ENCODE results near the gene CEP170B.
A peak's percentile ranks its signal among the peaks of the same experiment; 100 is the strongest.

The CEP170B gene

DNA sequence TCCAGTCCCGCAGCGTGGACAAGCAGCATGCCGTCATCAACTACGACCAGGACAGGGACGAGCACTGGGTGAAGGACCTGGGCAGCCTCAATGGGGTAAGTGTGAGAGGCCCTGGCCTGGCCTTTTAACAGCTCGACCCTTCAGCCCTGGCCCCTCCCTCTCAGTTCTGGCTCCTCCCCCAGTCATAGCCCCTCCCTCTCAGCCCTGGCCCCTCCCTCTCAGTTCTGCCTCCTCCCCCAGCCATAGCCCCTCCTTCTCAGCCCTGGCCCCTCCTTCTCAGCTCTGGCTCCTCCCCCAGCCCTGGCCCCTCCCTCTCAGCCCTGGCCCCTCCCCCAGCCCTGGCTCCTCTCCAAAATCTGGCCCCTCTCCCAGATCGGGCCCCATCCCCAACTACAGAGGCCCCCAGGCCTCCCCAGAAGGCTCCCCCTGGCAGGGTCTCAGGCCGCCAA lies 11.2 kb downstream of the CEP170B start:
- Histone ChIP-seq H3K36me3 (ENCODE audit: control insufficient read depth in 1 of 2, insufficient read depth in 2 of 2, low read length in 2 of 2) (peaks cover 32 to 41% of the 10 kb centered on the region in 2 experiments), H3K79me1 (ENCODE audit: low read length) (peaks cover 2% of the 10 kb centered on the region), H2BK120ac (ENCODE audit: insufficient read depth, low read length, poor library complexity) (no peak overlapping the region), H3K4me3 (ENCODE audit: low read depth, low read length) (no peak overlapping the region), H3K27me3 (ENCODE audit: insufficient read depth, low read length) (no peaks in the 10 kb centered on the region), H3K79me2 (ENCODE audit: control insufficient read depth, insufficient read depth, low read length, poor library complexity) (peaks cover 1% of the 10 kb centered on the region), H3K27ac (ENCODE audit: low read depth, low read length) (no peak overlapping the region), H3K23ac (ENCODE audit: low read length) (no peak overlapping the region), H4K91ac (ENCODE audit: low read depth, low read length) (no peak overlapping the region), H2BK5ac (ENCODE audit: low read depth, low read length, poor library complexity) (no peak overlapping the region), H4K8ac (ENCODE audit: low read depth, low read length) (no peak overlapping the region), H3K9me3 (ENCODE audit: insufficient read depth, low read depth, low read length) (peaks cover 18% of the 10 kb centered on the region), H3K18ac (ENCODE audit: low read length) (no peak overlapping the region), H2AK5ac (ENCODE audit: low read length) (no peak overlapping the region), H3K4me1 (ENCODE audit: control insufficient read depth in 1 of 2, insufficient read depth in 2 of 2, low read length in 2 of 2) (peaks cover 7 to 12% of the 10 kb centered on the region in 2 experiments), H4K12ac (ENCODE audit: low read depth, low read length) (no peak overlapping the region), H3K9ac (ENCODE audit: low read length) (no peak overlapping the region), H3K14ac (ENCODE audit: low read length) (no peak overlapping the region), H2BK12ac (ENCODE audit: low read length) (no peak overlapping the region), H3K4me2 (ENCODE audit: low read length) (no peak overlapping the region), H3K4ac (ENCODE audit: low read depth, low read length) (no peak overlapping the region), H2AFZ (ENCODE audit: insufficient read depth, low read length, poor library complexity) (no peak overlapping the region)
- no CpG with 5 or more reads among the region's 8 CpGs for WGBS (ENCODE audit: extremely low coverage, insufficient coverage, insufficient read length)
- DNase-seq, result peak; percentile 28 to 51

DNA sequence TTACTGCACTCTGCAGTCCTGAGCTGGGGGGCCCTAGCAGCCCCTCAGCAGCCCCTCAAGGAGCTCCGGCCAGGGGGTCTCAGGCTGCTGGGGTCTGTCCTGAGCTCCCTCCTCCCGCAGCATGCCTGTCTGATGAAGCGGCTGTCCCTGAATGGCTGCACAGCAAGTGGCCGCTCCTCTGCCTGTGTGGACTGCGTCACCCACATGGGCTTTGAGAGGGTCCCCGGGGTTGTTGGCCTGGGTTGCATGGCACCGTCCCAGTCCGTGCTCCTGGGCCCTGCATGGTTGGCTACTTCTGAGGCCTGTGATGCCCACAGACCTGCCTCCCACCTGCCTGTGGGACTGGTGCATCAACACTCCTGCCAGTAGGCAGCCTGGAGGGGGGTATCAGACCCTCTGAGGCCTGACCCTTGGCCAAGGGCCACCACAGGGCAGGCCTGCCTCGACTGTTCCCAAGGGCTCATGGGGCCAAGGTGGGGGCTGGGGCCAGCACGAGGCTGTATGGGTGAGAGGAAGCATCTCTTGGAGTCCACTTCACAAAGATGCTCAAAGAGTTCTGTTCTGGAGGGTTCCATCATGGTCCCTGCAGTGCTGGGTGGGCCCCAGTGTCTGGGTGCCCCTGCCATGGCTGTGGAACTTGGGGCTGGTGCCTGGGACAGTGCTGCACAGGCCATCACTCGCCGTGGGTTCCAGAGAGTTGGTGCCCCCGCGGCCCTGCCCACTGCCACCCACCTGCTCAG lies 12.2 kb downstream of the CEP170B start:
- Histone ChIP-seq H3K27ac (ENCODE audit: low read depth, low read length) (no peak overlapping the region), H2BK120ac (ENCODE audit: insufficient read depth, low read length, poor library complexity) (no peak overlapping the region), H3K23ac (ENCODE audit: low read length) (no peak overlapping the region), H3K36me3 (ENCODE audit: control insufficient read depth in 1 of 2, insufficient read depth in 2 of 2, low read length in 2 of 2) (peaks cover 32 to 38% of the 10 kb centered on the region in 2 experiments), H2BK12ac (ENCODE audit: low read length) (no peak overlapping the region), H3K4me1 (ENCODE audit: control insufficient read depth in 1 of 2, insufficient read depth in 2 of 2, low read length in 2 of 2) (peaks cover 7 to 10% of the 10 kb centered on the region in 2 experiments), H4K91ac (ENCODE audit: low read depth, low read length) (no peak overlapping the region), H3K18ac (ENCODE audit: low read length) (no peak overlapping the region), H3K4ac (ENCODE audit: low read depth, low read length) (no peak overlapping the region), H3K4me2 (ENCODE audit: low read length) (no peak overlapping the region), H2AK5ac (ENCODE audit: low read length) (no peak overlapping the region), H3K27me3 (ENCODE audit: insufficient read depth, low read length) (no peaks in the 10 kb centered on the region), H3K9me3 (ENCODE audit: insufficient read depth, low read depth, low read length) (peaks cover 11% of the 10 kb centered on the region), H3K79me1 (ENCODE audit: low read length) (peaks cover 2% of the 10 kb centered on the region), H3K79me2 (ENCODE audit: control insufficient read depth, insufficient read depth, low read length, poor library complexity) (peaks cover 1% of the 10 kb centered on the region), H3K14ac (ENCODE audit: low read length) (no peak overlapping the region), H2AFZ (ENCODE audit: insufficient read depth, low read length, poor library complexity) (no peak overlapping the region), H4K8ac (ENCODE audit: low read depth, low read length) (no peak overlapping the region), H4K12ac (ENCODE audit: low read depth, low read length) (no peak overlapping the region), H2BK5ac (ENCODE audit: low read depth, low read length, poor library complexity) (no peak overlapping the region), H3K4me3 (ENCODE audit: low read depth, low read length) (no peak overlapping the region), H3K9ac (ENCODE audit: low read length) (no peak overlapping the region)
- WGBS (ENCODE audit: extremely low coverage, insufficient coverage, insufficient read length), result no CpG with 5 or more reads among the region's 14 CpGs
- no peak for DNase-seq

DNA sequence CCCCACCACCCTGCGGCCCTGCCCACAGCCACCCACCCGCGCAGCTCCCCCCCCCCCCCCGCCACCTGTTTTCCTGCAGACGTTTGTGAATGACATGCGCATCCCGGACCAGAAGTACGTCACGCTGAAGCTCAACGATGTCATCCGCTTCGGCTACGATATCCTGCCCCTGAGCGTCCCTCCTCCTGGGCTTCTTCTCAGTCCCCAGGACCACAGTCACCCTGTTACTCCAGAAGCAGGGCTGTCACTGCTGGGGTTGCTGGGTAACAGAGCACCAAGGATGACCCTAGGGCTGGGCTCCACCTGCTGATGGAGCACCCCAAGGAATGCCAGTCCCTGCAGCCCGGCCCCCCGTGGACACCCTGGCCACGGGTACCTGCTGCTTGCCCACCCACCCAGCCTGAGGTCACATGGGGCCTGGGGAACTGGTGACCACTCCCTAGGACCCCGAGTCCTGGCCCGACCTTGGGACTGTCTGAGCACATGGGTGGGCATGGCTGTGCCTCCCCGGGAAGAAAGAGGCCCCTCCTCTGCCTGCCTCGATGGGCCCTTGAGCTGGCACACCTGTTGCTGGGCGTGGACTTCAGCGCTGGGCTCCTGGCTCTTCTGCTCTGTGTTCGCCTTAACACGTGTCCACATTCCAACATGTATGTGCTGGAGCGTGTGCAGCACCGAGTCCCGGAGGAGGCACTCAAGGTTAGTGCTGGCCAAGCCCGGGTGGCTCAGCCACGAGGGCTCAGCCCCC lies 12.9 kb downstream of the CEP170B start:
- Histone ChIP-seq H3K27ac (ENCODE audit: low read depth, low read length) (no peak overlapping the region), H4K8ac (ENCODE audit: low read depth, low read length) (no peak overlapping the region), H3K9ac (ENCODE audit: low read length) (no peak overlapping the region), H2BK120ac (ENCODE audit: insufficient read depth, low read length, poor library complexity) (no peak overlapping the region), H2AK5ac (ENCODE audit: low read length) (no peak overlapping the region), H3K4me3 (ENCODE audit: low read depth, low read length) (no peak overlapping the region), H2BK5ac (ENCODE audit: low read depth, low read length, poor library complexity) (no peak overlapping the region), H3K36me3 (ENCODE audit: control insufficient read depth in 1 of 2, insufficient read depth in 2 of 2, low read length in 2 of 2) (peaks cover 38 to 42% of the 10 kb centered on the region in 2 experiments), H3K9me3 (ENCODE audit: insufficient read depth, low read depth, low read length) (peaks cover 9% of the 10 kb centered on the region), H3K4me2 (ENCODE audit: low read length) (no peak overlapping the region), H3K18ac (ENCODE audit: low read length) (no peak overlapping the region), H3K79me2 (ENCODE audit: control insufficient read depth, insufficient read depth, low read length, poor library complexity) (peaks cover 1% of the 10 kb centered on the region), H4K91ac (ENCODE audit: low read depth, low read length) (no peak overlapping the region), H2AFZ (ENCODE audit: insufficient read depth, low read length, poor library complexity) (no peak overlapping the region), H3K27me3 (ENCODE audit: insufficient read depth, low read length) (no peaks in the 10 kb centered on the region), H3K23ac (ENCODE audit: low read length) (no peak overlapping the region), H3K14ac (ENCODE audit: low read length) (no peak overlapping the region), H3K4ac (ENCODE audit: low read depth, low read length) (no peak overlapping the region), H3K4me1 (ENCODE audit: control insufficient read depth in 1 of 2, insufficient read depth in 2 of 2, low read length in 2 of 2) (peaks cover 2 to 7% of the 10 kb centered on the region in 2 experiments), H4K12ac (ENCODE audit: low read depth, low read length) (no peak overlapping the region), H3K79me1 (ENCODE audit: low read length) (peaks cover 2% of the 10 kb centered on the region), H2BK12ac (ENCODE audit: low read length) (no peak overlapping the region)
- WGBS (ENCODE audit: extremely low coverage, insufficient coverage, insufficient read length), result no CpG with 5 or more reads among the region's 30 CpGs
- no peak for DNase-seq

DNA sequence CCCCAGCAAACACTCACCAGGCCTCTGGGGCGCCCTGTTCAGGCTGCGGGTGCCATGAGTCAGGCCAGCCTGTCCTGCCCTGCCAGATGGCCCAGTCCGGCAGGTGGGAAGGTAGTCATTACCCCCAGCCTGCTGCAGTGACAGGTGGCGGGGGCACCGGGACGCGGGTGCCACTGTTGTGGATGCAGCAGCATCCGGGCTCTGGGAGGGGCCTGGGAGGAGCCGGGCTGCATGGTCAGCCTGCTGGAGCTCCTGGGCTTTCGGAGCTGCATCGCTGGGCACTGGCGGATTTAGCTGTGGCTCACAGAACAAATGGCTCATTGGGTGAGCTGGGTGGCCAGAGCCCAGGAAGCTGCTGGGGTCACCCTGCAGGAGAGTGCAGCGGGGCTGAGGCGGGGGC lies 13.5 kb downstream of the CEP170B start:
- peak; percentile 77 to 82 for DNase-seq
- Histone ChIP-seq H3K79me2 (ENCODE audit: control insufficient read depth, insufficient read depth, low read length, poor library complexity) (no peaks in the 10 kb centered on the region), H3K79me1 (ENCODE audit: low read length) (no peaks in the 10 kb centered on the region), H3K27me3 (ENCODE audit: insufficient read depth, low read length) (no peaks in the 10 kb centered on the region), H3K4me2 (ENCODE audit: low read length) (no peak overlapping the region), H2BK120ac (ENCODE audit: insufficient read depth, low read length, poor library complexity) (no peak overlapping the region), H4K8ac (ENCODE audit: low read depth, low read length) (no peak overlapping the region), H3K36me3 (ENCODE audit: control insufficient read depth in 1 of 2, insufficient read depth in 2 of 2, low read length in 2 of 2) (peaks cover 44 to 48% of the 10 kb centered on the region in 2 experiments), H3K27ac (ENCODE audit: low read depth, low read length) (no peak overlapping the region), H3K4me3 (ENCODE audit: low read depth, low read length) (no peak overlapping the region), H3K23ac (ENCODE audit: low read length) (no peak overlapping the region), H2BK5ac (ENCODE audit: low read depth, low read length, poor library complexity) (no peak overlapping the region), H3K4ac (ENCODE audit: low read depth, low read length) (no peak overlapping the region), H2AFZ (ENCODE audit: insufficient read depth, low read length, poor library complexity) (no peak overlapping the region), H3K14ac (ENCODE audit: low read length) (no peak overlapping the region), H2BK12ac (ENCODE audit: low read length) (no peak overlapping the region), H4K12ac (ENCODE audit: low read depth, low read length) (no peak overlapping the region), H3K9ac (ENCODE audit: low read length) (no peak overlapping the region), H3K9me3 (ENCODE audit: insufficient read depth, low read depth, low read length) (peaks cover 9% of the 10 kb centered on the region), H3K4me1 (ENCODE audit: control insufficient read depth in 1 of 2, insufficient read depth in 2 of 2, low read length in 2 of 2) (peaks cover 0 to 3% of the 10 kb centered on the region in 2 experiments), H4K91ac (ENCODE audit: low read depth, low read length) (no peak overlapping the region), H3K18ac (ENCODE audit: low read length) (no peak overlapping the region), H2AK5ac (ENCODE audit: low read length) (no peak overlapping the region)
- WGBS (ENCODE audit: extremely low coverage, insufficient coverage, insufficient read length), result no CpG with 5 or more reads among the region's 14 CpGs

All from trophoblast cell (in vitro differentiated cells and primary cell).